Peyer's patch (tissue), 4 donors: ENCODE data around the gene ELP5. TPM values are rescaled to one million over a fixed set of nuclear protein-coding genes. Genes with fewer than 3 reads are reported as not detected.

Experiments used
- DNase-seq, 3 donors: peaks; one replicate each; pipeline ENCODE4 v3.0.0-alpha.2; 2017 to 2019
- H3K27ac ChIP-seq, 4 donors: fragments of 200-600 bp; sonication (generic); one replicate each; pipeline ENCODE4 v1.5.1; 2016 to 2019
- H3K27me3 ChIP-seq, 2 donors: fragments of 200-600 bp; sonication (generic); one replicate each; pipeline ENCODE4 v1.5.1; 2019
- H3K36me3 ChIP-seq, 3 donors: fragments of 200-600 bp; sonication (generic); one replicate each; pipeline ENCODE4 v1.5.1; 2016 to 2019
- H3K4me1 ChIP-seq, 4 donors: fragments of 200-600 bp; sonication (generic); one replicate each; pipeline ENCODE4 v1.5.1; 2016 to 2019
- H3K4me3 ChIP-seq, 4 donors: fragments of 200-600 bp; sonication (generic); 1 replicate in 3 of 4; 2 replicates in 1 of 4; pipeline ENCODE4 v1.5.1; 2016 to 2019; ENCODE audit warnings: mild to moderate bottlenecking in 1 of 4
- H3K9me3 ChIP-seq, 4 donors: fragments of 200-600 bp; sonication (generic); one replicate each; pipeline ENCODE4 v1.5.1; 2016 to 2019; ENCODE audit warnings: mild to moderate bottlenecking in 1 of 4
- POLR2A ChIP-seq, 2 donors: fragments of 450-650 bp; IDR thresholded peaks; one replicate each; pipeline ENCODE4 v1.5.1; 2017; ENCODE audit warnings: antibody characterized with exemption in 2 of 2, mild to moderate bottlenecking in 2 of 2, moderate library complexity in 2 of 2
- total RNA-seq, 4 donors: library from RNA; depleted of rRNA; stranded (reverse); fragments of >200 nt; gene quantifications; one replicate each; pipeline ENCODE4 v1.1.0, GENCODE V29; 2016
- TF ChIP-seq, protein P1 (sequence below), 6 experiments: fragments of 450-650 bp in 4 of 6; fragments of 200-600 bp in 2 of 6; sonication (generic) in 1 of 6; IDR thresholded peaks; one replicate each; pipeline ENCODE4 v1.5.1; 2017 to 2019; ENCODE audit warnings: antibody characterized with exemption in 6 of 6, mild to moderate bottlenecking in 3 of 6, moderate library complexity in 1 of 6

Gene ELP5
- total RNA-seq, 4 donors from 2014 or later = 15.1 to 75.1 (median 29.0) TPM

DNA sequence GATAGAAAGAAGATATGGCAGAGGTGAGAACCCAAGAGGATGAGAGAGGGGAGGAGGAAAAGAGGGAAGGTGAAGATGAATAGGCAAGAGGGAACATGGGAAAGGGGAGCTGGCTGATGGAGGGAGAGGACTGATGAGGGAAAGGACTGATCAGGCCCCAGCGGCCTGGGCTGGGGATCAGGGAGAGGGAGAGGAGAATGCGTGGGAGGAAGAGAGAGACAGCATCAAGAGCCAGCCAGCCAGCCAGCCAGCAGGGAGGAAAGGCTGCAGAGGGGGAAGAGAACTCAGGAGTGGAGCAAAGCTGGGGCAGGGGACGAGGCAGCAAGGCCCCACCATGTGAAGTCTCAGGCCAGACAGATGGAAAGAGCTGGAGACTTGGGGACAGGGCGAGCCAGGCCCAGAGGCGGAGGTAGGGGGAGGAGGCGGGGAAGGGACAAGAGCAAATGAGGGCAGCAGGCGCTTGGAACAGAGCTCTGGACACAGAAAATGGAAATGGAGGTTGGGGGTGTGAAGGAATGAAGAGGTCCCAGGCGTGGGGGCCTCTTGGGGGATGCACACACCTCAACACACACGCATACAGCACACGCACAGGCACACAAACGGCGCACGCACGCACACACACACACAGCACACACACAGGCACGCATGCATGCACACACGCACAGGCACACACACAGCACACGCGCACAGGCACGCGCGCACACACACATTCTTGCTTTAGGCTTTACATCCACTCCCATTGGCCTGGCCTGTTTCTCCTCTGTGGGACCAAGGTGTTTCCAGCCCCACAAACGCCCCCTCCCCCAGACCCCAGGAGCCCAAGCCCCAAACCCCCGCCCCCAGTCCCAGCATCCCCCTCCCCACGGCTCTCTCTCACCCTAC is 44.7 kb upstream of the ELP5 start:
- no peak overlapping the region for H3K27ac ChIP-seq
- no peak overlapping the region for H3K4me3 ChIP-seq
- peaks cover 0 to 8% (median 0%) of the 10 kb centered on the region in 3 donors for H3K36me3 ChIP-seq
- DNase-seq = peak in 1 of 3 donors; percentile 28
- H3K4me1 ChIP-seq = peaks cover 0 to 6% (median 1%) of the 10 kb centered on the region in 4 donors
- no peaks in the 10 kb centered on the region for H3K27me3 ChIP-seq
- TF ChIP-seq, protein P1, sequence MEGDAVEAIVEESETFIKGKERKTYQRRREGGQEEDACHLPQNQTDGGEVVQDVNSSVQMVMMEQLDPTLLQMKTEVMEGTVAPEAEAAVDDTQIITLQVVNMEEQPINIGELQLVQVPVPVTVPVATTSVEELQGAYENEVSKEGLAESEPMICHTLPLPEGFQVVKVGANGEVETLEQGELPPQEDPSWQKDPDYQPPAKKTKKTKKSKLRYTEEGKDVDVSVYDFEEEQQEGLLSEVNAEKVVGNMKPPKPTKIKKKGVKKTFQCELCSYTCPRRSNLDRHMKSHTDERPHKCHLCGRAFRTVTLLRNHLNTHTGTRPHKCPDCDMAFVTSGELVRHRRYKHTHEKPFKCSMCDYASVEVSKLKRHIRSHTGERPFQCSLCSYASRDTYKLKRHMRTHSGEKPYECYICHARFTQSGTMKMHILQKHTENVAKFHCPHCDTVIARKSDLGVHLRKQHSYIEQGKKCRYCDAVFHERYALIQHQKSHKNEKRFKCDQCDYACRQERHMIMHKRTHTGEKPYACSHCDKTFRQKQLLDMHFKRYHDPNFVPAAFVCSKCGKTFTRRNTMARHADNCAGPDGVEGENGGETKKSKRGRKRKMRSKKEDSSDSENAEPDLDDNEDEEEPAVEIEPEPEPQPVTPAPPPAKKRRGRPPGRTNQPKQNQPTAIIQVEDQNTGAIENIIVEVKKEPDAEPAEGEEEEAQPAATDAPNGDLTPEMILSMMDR (IDR thresholded peaks at IDR 0.05) = no peak
- TF ChIP-seq POLR2A (IDR thresholded peaks at IDR 0.05) = no peak
- no peaks in the 10 kb centered on the region for H3K9me3 ChIP-seq

DNA sequence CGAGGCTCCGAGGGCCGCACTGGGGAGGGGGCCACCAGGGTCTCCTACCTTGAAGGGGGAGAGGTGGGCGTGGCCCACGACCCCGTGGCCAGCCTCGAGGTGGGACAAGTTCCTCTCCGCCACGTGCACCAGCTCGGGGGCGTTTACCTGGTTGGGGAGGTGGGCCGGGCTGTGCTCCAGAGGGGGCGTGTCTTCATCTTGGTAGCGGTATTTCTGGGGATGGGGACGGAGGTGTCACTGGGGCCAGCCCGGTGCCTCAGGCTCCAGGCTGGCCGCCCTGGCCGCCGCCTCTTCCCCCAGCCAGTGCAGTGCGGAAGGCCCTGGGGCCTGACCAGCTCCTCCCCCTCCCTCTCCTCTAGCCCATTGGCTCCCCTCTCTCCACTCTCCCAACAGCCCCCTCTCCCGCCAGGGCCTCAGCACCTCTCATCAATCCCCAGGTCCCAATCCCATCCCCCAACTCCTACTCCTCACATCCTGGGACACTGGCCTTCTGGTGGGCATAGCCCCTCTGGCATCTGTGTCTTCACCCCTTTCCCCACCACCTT is 43.9 kb upstream of the ELP5 start:
- TF ChIP-seq, protein P1 (IDR thresholded peaks at IDR 0.05) = no peak
- no peak for TF ChIP-seq POLR2A (IDR thresholded peaks at IDR 0.05)
- H3K27ac ChIP-seq = no peak overlapping the region
- no peak overlapping the region for H3K4me3 ChIP-seq

DNA sequence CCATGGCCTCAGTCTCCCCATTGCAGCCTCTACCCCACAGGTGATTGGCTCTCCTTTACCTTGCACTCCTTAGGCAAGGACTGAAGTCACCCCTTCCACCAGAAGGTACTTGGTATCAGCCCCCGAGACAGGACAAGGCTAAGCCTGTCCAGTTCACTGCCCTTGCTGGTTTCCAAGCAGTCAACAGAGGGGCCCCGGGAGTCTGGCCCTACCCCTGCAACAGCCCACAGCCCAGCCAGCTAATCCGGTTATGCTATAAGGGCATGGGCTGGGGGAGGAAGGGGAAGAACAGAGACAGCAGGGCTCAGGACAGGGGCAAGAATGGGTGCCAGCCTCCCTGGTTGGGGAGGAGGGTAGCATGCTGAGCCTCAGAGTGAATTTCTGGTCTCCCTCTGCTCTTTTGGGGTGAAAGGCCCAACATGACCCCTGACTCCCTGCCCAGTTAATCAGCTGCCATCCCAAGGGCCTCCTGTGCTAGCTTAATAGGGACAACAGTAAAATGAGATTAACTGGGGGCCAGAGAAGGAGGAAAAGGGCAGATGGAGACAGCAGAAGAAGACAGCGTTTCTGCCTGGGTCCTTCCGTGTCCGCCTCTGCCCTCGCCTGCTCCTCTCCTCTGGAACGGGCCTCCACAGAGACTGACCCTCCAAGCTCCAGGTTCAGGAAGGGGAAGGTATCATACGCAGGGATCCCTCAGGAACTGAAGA is 43.1 kb upstream of the ELP5 start:
- Histone ChIP-seq H3K27me3 (no peaks in the 10 kb centered on the region), H3K4me3 (no peak overlapping the region), H3K9me3 (no peaks in the 10 kb centered on the region), H3K27ac (no peak overlapping the region), H3K36me3 (no peaks in the 10 kb centered on the region), H3K4me1 (peaks cover 0 to 8% (median 1%) of the 10 kb centered on the region in 4 donors)
- no peak for TF ChIP-seq POLR2A (IDR thresholded peaks at IDR 0.05)
- TF ChIP-seq, protein P1 (IDR thresholded peaks at IDR 0.05) = no peak
- no peak for DNase-seq

More for the DNA sequence above, 43.9 kb upstream of the ELP5 start:
- DNase-seq = no peak
- H3K36me3 ChIP-seq = peaks cover 0 to under 1% (median 0%) of the 10 kb centered on the region in 3 donors
- peaks cover 0 to 6% (median 1%) of the 10 kb centered on the region in 4 donors for H3K4me1 ChIP-seq
- H3K27me3 ChIP-seq = no peaks in the 10 kb centered on the region
- no peaks in the 10 kb centered on the region for H3K9me3 ChIP-seq

DNA sequence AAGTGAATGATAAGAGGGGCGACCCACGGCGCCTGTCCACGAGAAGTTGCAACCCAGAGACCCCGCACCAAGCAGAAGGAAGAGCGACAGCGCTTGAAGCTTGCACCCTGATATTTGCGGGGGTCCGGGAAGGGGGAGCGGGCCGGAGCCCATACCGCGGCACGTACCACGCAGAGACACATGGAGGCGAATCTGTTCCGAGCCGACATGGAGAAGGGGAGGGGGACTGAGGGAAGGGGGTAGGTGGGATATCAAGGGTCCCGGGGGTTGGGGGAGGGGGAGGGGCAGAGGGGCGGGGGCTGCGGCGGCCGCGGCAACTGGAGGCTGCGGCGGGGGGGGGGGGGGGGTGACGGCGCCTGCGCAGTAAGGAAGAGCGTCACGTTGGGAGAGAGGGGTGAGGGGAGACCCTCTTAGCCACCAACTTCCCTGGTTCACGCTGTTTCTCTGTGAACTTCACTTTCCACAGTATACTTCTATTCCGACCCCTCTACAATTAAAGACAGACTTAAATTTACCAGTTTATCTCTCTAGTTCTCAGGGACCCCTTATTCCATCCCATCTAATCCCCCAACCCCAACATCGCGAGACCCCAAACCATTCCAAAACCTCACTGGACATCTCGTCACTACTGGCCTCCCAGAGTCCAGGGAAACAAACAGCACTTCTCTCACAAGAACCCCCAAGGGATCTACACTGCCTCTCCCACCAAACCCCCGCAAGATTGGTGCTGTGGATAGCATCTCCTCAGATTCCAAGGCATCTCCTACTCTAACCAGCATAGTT is 40.3 kb upstream of the ELP5 start:
- no peaks in the 10 kb centered on the region for H3K9me3 ChIP-seq
- no peak for DNase-seq
- no peak for TF ChIP-seq POLR2A (IDR thresholded peaks at IDR 0.05)
- TF ChIP-seq, protein P1 (IDR thresholded peaks at IDR 0.05) = no peak
- no peak overlapping the region for H3K27ac ChIP-seq
- H3K36me3 ChIP-seq = no peaks in the 10 kb centered on the region
- H3K4me1 ChIP-seq = peaks cover 0 to 27% (median 0%) of the 10 kb centered on the region in 4 donors
- no peak overlapping the region for H3K4me3 ChIP-seq
- H3K27me3 ChIP-seq = no peaks in the 10 kb centered on the region

DNA sequence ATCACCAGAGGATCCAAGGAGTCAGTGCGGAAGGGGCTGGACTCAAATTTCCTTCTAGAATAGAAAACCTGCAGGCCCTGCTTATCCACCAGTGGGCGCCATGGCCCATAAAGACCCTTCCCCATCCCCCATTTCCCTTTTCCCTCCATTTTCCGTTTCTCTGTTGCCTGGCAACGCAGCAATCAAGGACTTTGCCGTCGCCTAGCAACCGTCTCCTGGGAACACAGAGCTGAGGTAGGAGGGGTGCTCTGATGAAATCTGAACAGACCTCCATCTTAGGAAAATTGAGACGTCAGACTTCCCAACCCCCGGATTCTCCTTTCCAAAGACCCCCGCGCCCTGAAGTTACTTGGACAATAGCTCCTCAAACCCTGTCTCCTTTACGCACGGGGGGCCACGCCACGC is 38.1 kb upstream of the ELP5 start:
- peak overlapping the region; percentile 31 to 57 (median 48) for H3K4me3 ChIP-seq
- no peaks in the 10 kb centered on the region for H3K27me3 ChIP-seq
- TF ChIP-seq, protein P1 (IDR thresholded peaks at IDR 0.05) = peak in 5 of 6 experiments; percentile 23 to 32 (median 31)
- TF ChIP-seq POLR2A (IDR thresholded peaks at IDR 0.05) = no peak
- peaks cover 0 to 39% (median 4%) of the 10 kb centered on the region in 4 donors for H3K4me1 ChIP-seq
- H3K9me3 ChIP-seq = no peaks in the 10 kb centered on the region
- DNase-seq = no peak
- H3K36me3 ChIP-seq = no peaks in the 10 kb centered on the region
- peak overlapping the region; percentile 54 to 74 (median 68) for H3K27ac ChIP-seq
